Fibroblast of the aortic adventitia (primary cell): Measurements from ENCODE around the gene ZNF418. TPM values are rescaled to one million over a fixed set of nuclear protein-coding genes. Genes with fewer than 3 reads are reported as not detected.
"Not testable (repeated sequence)": the region's sequence is repeated elsewhere in the genome, so short reads cannot be mapped to it uniquely, and the experiment has no call there.

Source experiments
- DNase-seq: peaks from one replicate; pipeline ENCODE4 v3.0.0-alpha.2; 2010; ENCODE audit warnings: low read depth
- H3K4me3 ChIP-seq: 2 replicates; pipeline ENCODE4 v1.5.1; 2011; ENCODE audit warnings: low read depth, mild to moderate bottlenecking, control low read depth, low read length, moderate library complexity
- CTCF ChIP-seq: IDR thresholded peaks from 2 replicates; pipeline ENCODE4 v1.5.1; 2011; ENCODE audit warnings: mild to moderate bottlenecking, low read length, control low read depth, inconsistent platforms; ENCODE audit not compliant: insufficient read depth
- total RNA-seq: library from RNA; depleted of rRNA; stranded (reverse); fragments of >200 nt; gene quantifications from 2 replicates; pipeline ENCODE4 v1.2.3, GENCODE V29; 2012; ENCODE audit warnings: low replicate concordance

ZNF418 gene
- total RNA-seq, 1 donor, result 3.6 TPM

GRCh38 chr19:57888560-57889231, 46.5 kb downstream of the ZNF418 start, which contains the start of gene ZNF814:
Gene ZNF814, minus strand, starts transcription at chr19:57889037. Its CDS starts 235 bp downstream, at chr19:57888802.
- peak; percentile 84 for DNase-seq
- H3K4me3 ChIP-seq, result peak within 1 kb of the TSS; percentile 91
- peak; percentile 19 for TF ChIP-seq CTCF

- no peak for TF ChIP-seq CTCF
- peak overlapping the region; percentile 91 for H3K4me3 ChIP-seq
- DNase-seq, result no peak
Measured at GRCh38 chr19:57888107-57888559, 47.1 kb downstream of the ZNF418 start.

GRCh38 chr19:57887195-57887941, 47.8 kb downstream of the ZNF418 start:
- H3K4me3 ChIP-seq, result peak overlapping the region; percentile 26
- TF ChIP-seq CTCF, result no peak
- peak; percentile 31 for DNase-seq

GRCh38 chr19:57886046-57886445, 49.2 kb downstream of the ZNF418 start:
- no peak for TF ChIP-seq CTCF
- no peak for DNase-seq
- no peak overlapping the region for H3K4me3 ChIP-seq

- not testable (repeated sequence) for DNase-seq, H3K4me3 ChIP-seq
Measured at GRCh38 chr19:57873883-57874799, 61.1 kb downstream of the ZNF418 start.

GRCh38 chr19:57872450-57872849, 62.8 kb downstream of the ZNF418 start:
- no peak overlapping the region for H3K4me3 ChIP-seq
- TF ChIP-seq CTCF, result no peak
- no peak for DNase-seq

Other genes with a start within 250 kb of the ZNF418 start
- 2.3 and 2.5 TPM in 2 replicates for gene ZNF154, start 226.2 kb downstream of the ZNF418 start, total RNA-seq
- 3.7 and 9.2 TPM in 2 replicates for gene ZNF671, start 207.8 kb downstream of the ZNF418 start, total RNA-seq
- 8.1 and 12.1 TPM in 2 replicates for gene ZNF776, start 188.6 kb downstream of the ZNF418 start, total RNA-seq
- 13.7 and 15.0 TPM in 2 replicates for gene ZNF586, start 165.7 kb downstream of the ZNF418 start, total RNA-seq
- gene ZNF552, start 120.5 kb downstream of the ZNF418 start, total RNA-seq, result 4.3 and 11.3 TPM in 2 replicates
- gene ZNF587B, start 105.1 kb downstream of the ZNF418 start, total RNA-seq, result 18.3 and 38.7 TPM in 2 replicates
- gene ZNF587, start 85.5 kb downstream of the ZNF418 start, total RNA-seq, result 29.6 and 39.2 TPM in 2 replicates
- 5.0 and 10.3 TPM in 2 replicates for gene ZNF814, start 46.4 kb downstream of the ZNF418 start, total RNA-seq
- 15.8 and 16.1 TPM in 2 replicates for gene ZNF417, start 18.8 kb downstream of the ZNF418 start, total RNA-seq
- 2.5 and 7.7 TPM in 2 replicates for gene ZNF256, start 12.3 kb upstream of the ZNF418 start, total RNA-seq
- 0.49 TPM in 1 of 2 replicates, not detected in the other for gene C19orf18, start 39.1 kb upstream of the ZNF418 start, total RNA-seq
- gene ZNF606, start 67.4 kb upstream of the ZNF418 start, total RNA-seq, result 17.9 and 33.8 TPM in 2 replicates
- not detected in 2 replicates for gene ZSCAN1, start 98.6 kb upstream of the ZNF418 start, total RNA-seq
- gene ZNF135, start 123.9 kb upstream of the ZNF418 start, total RNA-seq, result 2.2 and 4.3 TPM in 2 replicates
- gene ZSCAN18, start 162.8 kb upstream of the ZNF418 start, total RNA-seq, result 7.6 and 50.7 TPM in 2 replicates
- gene ZNF329, start 215.4 kb upstream of the ZNF418 start, total RNA-seq, result 8.7 and 13.6 TPM in 2 replicates
- 14.7 and 15.6 TPM in 2 replicates for gene ZNF274, start 247.7 kb upstream of the ZNF418 start, total RNA-seq